Right cardiac atrium (tissue), 5 donors: ENCODE data around the gene ZXDA. TPM values are rescaled to one million over a fixed set of nuclear protein-coding genes. Genes with fewer than 3 reads are reported as not detected.
"Not testable (repeated sequence)": the region's sequence is repeated elsewhere in the genome, so short reads cannot be mapped to it uniquely, and the experiment has no call there.

Experiments
- ATAC-seq, 2 donors: fragments of 200-7000 bp; cut with Tn5 transposase; one replicate each; pipeline versions ENCODE4 v1.8.0 to v1.9.1; 2020; ENCODE audit warnings: moderate library complexity in 2 of 2, mild to moderate bottlenecking in 1 of 2
- DNase-seq, 3 donors: peaks; one replicate each; pipeline ENCODE4 v3.0.0-alpha.2; 2020
- H3K27ac ChIP-seq: one replicate; pipeline ENCODE4 v1.5.1; 2013; ENCODE audit warnings: mild to moderate bottlenecking, low read length, control low read depth, moderate library complexity
- H3K27me3 ChIP-seq: one replicate; pipeline ENCODE4 v1.6.1; 2013; ENCODE audit not compliant: control insufficient read depth, insufficient read depth
- H3K4me1 ChIP-seq: one replicate; pipeline ENCODE4 v1.6.1; 2013; ENCODE audit warnings: low read length; ENCODE audit not compliant: control insufficient read depth, insufficient read depth
- H3K4me3 ChIP-seq: one replicate; pipeline ENCODE4 v1.5.1; 2013; ENCODE audit warnings: low read length, control low read depth
- H3K9me3 ChIP-seq: one replicate; pipeline ENCODE4 v1.6.1; 2013; ENCODE audit warnings: low read length; ENCODE audit not compliant: control insufficient read depth
- WGBS: extraction: QIAGEN DNeasy Blood & Tissue Kit; methylation state at CpG from one replicate; pipeline ENCODE4 v1.1.7; 2013; 5-methylcytosine and 5-hydroxymethylcytosine counted together
- intact Hi-C, 4 donors: fragments of 100-400 bp; cut with DNase I; formaldehyde crosslinking; loops; one replicate each; pipeline versions ENCODE4 v1.11.0 to v1.14.0; 2022 to 2023
- polyA plus RNA-seq: library from polyadenylated mRNA; stranded (reverse); fragments of 200-250 nt; gene quantifications from one replicate; pipeline ENCODE4 v1.2.3, GENCODE V29; 2013
- total RNA-seq, 4 donors: library from RNA; stranded (reverse); fragmentation: NEBNext Ultra II Directional; extraction: Animal tissue kit (Norgen Biotek cat#: 25700); gene quantifications; one replicate each; pipeline ENCODE4 v1.2.1, GENCODE V29; 2021
- donor health status: healthy with polysubstance abuse.
- donor health status: DM: no; HTN: yes; CAD: no.
- donor health status: DM: no; HTN: no; CAD: no.
- donor health status: DM: no; HTN: yes; CAD: no; lungs with severe emphysema.
- donor health status: DM: yes; HTN: yes; CAD: no.

Gene ZXDA
- total and polyA plus RNA-seq, 5 donors: 1.0 to 4.7 (median 4.6) TPM

GRCh38 chrX:57909595-57910286 lies 517 bp downstream of the ZXDA start:
- H3K27me3 ChIP-seq, intact Hi-C loops, H3K4me1 ChIP-seq, H3K9me3 ChIP-seq: not testable (repeated sequence)
- WGBS: 2% methylated on average over 47 of the region's 72 CpGs
- Histone ChIP-seq H3K27ac (peak overlapping the region; percentile 98), H3K4me3 (peak overlapping the region; percentile 73)
- ATAC-seq (peak; percentile 91 to 92), DNase-seq (peak; percentile 42 to 78 (median 68))

GRCh38 chrX:57908972-57909594 lies 1.2 kb downstream of the ZXDA start:
- ATAC-seq: peak in 1 of 2 donors; percentile 6

GRCh38 chrX:57906790-57907189 lies 3.5 kb downstream of the ZXDA start:
- intact Hi-C loops: no loop called here
- no peak overlapping the region for H3K4me3 ChIP-seq
- H3K27me3 ChIP-seq: no peaks in the 10 kb centered on the region
- peaks cover 2% of the 10 kb centered on the region for H3K4me1 ChIP-seq
- H3K27ac ChIP-seq: no peak overlapping the region
- DNase-seq: no peak
- WGBS: 3% methylated on average over 1 of the region's 1 CpG
- no peak for ATAC-seq
- no peaks in the 10 kb centered on the region for H3K9me3 ChIP-seq

More at GRCh38 chrX:57908972-57909594, 1.2 kb downstream of the ZXDA start:
- intact Hi-C loops, H3K27me3 ChIP-seq, H3K4me1 ChIP-seq, H3K9me3 ChIP-seq: not testable (repeated sequence)
- 61% methylated on average over 28 of the region's 28 CpGs for WGBS
- Histone ChIP-seq H3K4me3 (peak overlapping the region; percentile 73), H3K27ac (peak overlapping the region; percentile 98)
- DNase-seq: peak in 1 of 3 donors; percentile 57

- DNase-seq (no peak), ATAC-seq (no peak)
- whole genome bisulfite sequencing: 8% methylated on average over 2 of the region's 2 CpGs
- intact Hi-C loops: no loop called here
- H3K27ac ChIP-seq: no peak overlapping the region
- no peaks in the 10 kb centered on the region for H3K9me3 ChIP-seq
- no peaks in the 10 kb centered on the region for H3K4me1 ChIP-seq
- no peaks in the 10 kb centered on the region for H3K27me3 ChIP-seq
- no peak overlapping the region for H3K4me3 ChIP-seq
Measured at GRCh38 chrX:57905141-57905540, 5.1 kb downstream of the ZXDA start.

- WGBS: 81% methylated on average over 7 of the region's 7 CpGs
- H3K9me3 ChIP-seq: no peaks in the 10 kb centered on the region
- DNase-seq (no peak), ATAC-seq (no peak)
- H3K4me3 ChIP-seq: no peak overlapping the region
- intact Hi-C loops: no loop called here
- H3K27ac ChIP-seq: peak overlapping the region; percentile 68
- H3K4me1 ChIP-seq: no peaks in the 10 kb centered on the region
- no peaks in the 10 kb centered on the region for H3K27me3 ChIP-seq
Measured at GRCh38 chrX:57904176-57904880, 5.9 kb downstream of the ZXDA start.

- H3K4me1 ChIP-seq: no peaks in the 10 kb centered on the region
- no peaks in the 10 kb centered on the region for H3K27me3 ChIP-seq
- ATAC-seq (no peak), DNase-seq (no peak)
- WGBS: 81% methylated on average over 2 of the region's 2 CpGs
- H3K27ac ChIP-seq: no peak overlapping the region
- intact Hi-C loops: no loop called here
- no peaks in the 10 kb centered on the region for H3K9me3 ChIP-seq
- no peak overlapping the region for H3K4me3 ChIP-seq
Measured at GRCh38 chrX:57902633-57903032, 7.6 kb downstream of the ZXDA start.

- Histone ChIP-seq H3K4me3 (no peak overlapping the region), H3K9me3 (no peaks in the 10 kb centered on the region), H3K4me1 (no peaks in the 10 kb centered on the region), H3K27ac (no peak overlapping the region), H3K27me3 (no peaks in the 10 kb centered on the region)
- no peak for DNase-seq
- intact Hi-C loops: no loop called here
- 88% methylated on average over 1 of the region's 1 CpG for WGBS
- ATAC-seq: no peak
Measured at GRCh38 chrX:57901466-57901865, 8.8 kb downstream of the ZXDA start.

- DNase-seq: no peak
- no peaks in the 10 kb centered on the region for H3K4me1 ChIP-seq
- H3K27ac ChIP-seq: no peak overlapping the region
- no peaks in the 10 kb centered on the region for H3K9me3 ChIP-seq
- peak; percentile 66 to 86 for ATAC-seq
- intact Hi-C loops: no loop called here
- H3K27me3 ChIP-seq: no peaks in the 10 kb centered on the region
- peak overlapping the region; percentile 20 for H3K4me3 ChIP-seq
- WGBS: 14% methylated on average over 4 of the region's 4 CpGs
Measured at GRCh38 chrX:57900975-57901374, 9.3 kb downstream of the ZXDA start.

GRCh38 chrX:57899906-57900305 lies 10.4 kb downstream of the ZXDA start:
- Histone ChIP-seq H3K4me1 (no peaks in the 10 kb centered on the region), H3K27me3 (no peaks in the 10 kb centered on the region), H3K9me3 (no peaks in the 10 kb centered on the region), H3K4me3 (no peak overlapping the region), H3K27ac (no peak overlapping the region)
- ATAC-seq (no peak), DNase-seq (no peak)
- intact Hi-C loops: no loop called here

GRCh38 chrX:57899064-57899463 lies 11.2 kb downstream of the ZXDA start:
- intact Hi-C loops: no loop called here
- WGBS: 87% methylated on average over 1 of the region's 1 CpG
- Histone ChIP-seq H3K4me3 (no peak overlapping the region), H3K4me1 (no peaks in the 10 kb centered on the region), H3K27me3 (no peaks in the 10 kb centered on the region), H3K27ac (no peak overlapping the region), H3K9me3 (no peaks in the 10 kb centered on the region)
- ATAC-seq (no peak), DNase-seq (no peak)

- peaks cover 1% of the 10 kb centered on the region for H3K4me1 ChIP-seq
- no peaks in the 10 kb centered on the region for H3K9me3 ChIP-seq
- no peaks in the 10 kb centered on the region for H3K27me3 ChIP-seq
- no peak overlapping the region for H3K27ac ChIP-seq
- 91% methylated on average over 6 of the region's 6 CpGs for WGBS
- no peak overlapping the region for H3K4me3 ChIP-seq
- ATAC-seq (no peak), DNase-seq (no peak)
- intact Hi-C loops: no loop called here
Measured at GRCh38 chrX:57871463-57871862, 38.8 kb downstream of the ZXDA start.
